WTC11 (cell line): Measurements from ENCODE around the gene TNP2. TPM values are rescaled to one million over a fixed set of nuclear protein-coding genes. Genes with fewer than 3 reads are reported as not detected.

Source experiments
- ATAC-seq: fragments of 200-7000 bp; cut with Tn5 transposase; 2 replicates; pipeline ENCODE4 v1.10.0; 2021; ENCODE audit warnings: mild to moderate bottlenecking, moderate library complexity
- CTCF ChIA-PET: fragments of 300-600 bp; sonication (Branson Sonifier 250); formaldehyde crosslinking; loops from one replicate; lab custom pipeline; 2021; ENCODE audit warnings: antibody characterized with exemption; lab: Charles Lee
- POLR2A ChIA-PET: fragments of 350-600 bp; sonication (Branson Sonifier 250); formaldehyde crosslinking; loops from one replicate; lab custom pipeline; 2021; ENCODE audit warnings: antibody characterized with exemption; lab: Charles Lee
- DNase-seq: peaks from one replicate; pipeline ENCODE4 v3.0.0; 2021; ENCODE audit warnings: low spot score
- H3K27ac Mint-ChIP-seq: 2 replicates; pipeline ENCODE4 v1.8.0; 2021; ENCODE audit warnings: mixed read lengths
- H3K27me3 Mint-ChIP-seq: 2 replicates; pipeline ENCODE4 v1.8.0; 2021; ENCODE audit warnings: low read depth, mild to moderate bottlenecking, moderate library complexity, mixed read lengths
- H3K36me3 Mint-ChIP-seq: 2 replicates; pipeline ENCODE4 v1.8.0; 2021; ENCODE audit warnings: mixed read lengths
- H3K4me1 Mint-ChIP-seq: 2 replicates; pipeline ENCODE4 v1.8.0; 2022; ENCODE audit warnings: mixed read lengths
- H3K4me3 Mint-ChIP-seq: 2 replicates; pipeline ENCODE4 v1.8.0; 2021; ENCODE audit warnings: mild to moderate bottlenecking, moderate library complexity, mixed read lengths
- H3K9me3 Mint-ChIP-seq: 2 replicates; pipeline ENCODE4 v1.8.0; 2021; ENCODE audit warnings: mixed read lengths
- ATF1 ChIP-seq: sonication (generic); formaldehyde crosslinking; IDR thresholded peaks from 2 replicates; pipeline ENCODE4 v1.8.1; 2023; ENCODE audit warnings: mild to moderate bottlenecking, moderate library complexity, missing genetic modification reagents
- CREM ChIP-seq: sonication (generic); formaldehyde crosslinking; IDR thresholded peaks from 2 replicates; pipeline ENCODE4 v1.8.1; 2022; ENCODE audit warnings: mild to moderate bottlenecking, missing genetic modification reagents, moderate library complexity
- E2F1 ChIP-seq: sonication (generic); formaldehyde crosslinking; IDR thresholded peaks from 2 replicates; pipeline ENCODE4 v1.8.0; 2022; ENCODE audit warnings: mild to moderate bottlenecking, missing genetic modification reagents
- ESRRA ChIP-seq: sonication (generic); formaldehyde crosslinking; IDR thresholded peaks from 2 replicates; pipeline ENCODE4 v1.8.1; 2022; ENCODE audit warnings: mild to moderate bottlenecking, missing genetic modification reagents, borderline replicate concordance
- FOXJ3 ChIP-seq: sonication (generic); formaldehyde crosslinking; IDR thresholded peaks from 2 replicates; pipeline ENCODE4 v1.9.0; 2021; ENCODE audit warnings: missing genetic modification reagents, mild to moderate bottlenecking, borderline replicate concordance
- HMGA2 ChIP-seq: fragments of 250-450 bp; sonication (Bioruptor Pico); IDR thresholded peaks from 2 replicates; pipeline ENCODE4 v1.4.0; 2021; ENCODE audit warnings: mild to moderate bottlenecking, moderate library complexity
- IRF1 ChIP-seq: sonication (generic); formaldehyde crosslinking; IDR thresholded peaks from 2 replicates; pipeline ENCODE4 v1.8.0; 2023; ENCODE audit warnings: missing genetic modification reagents
- IRF2 ChIP-seq: sonication (generic); formaldehyde crosslinking; IDR thresholded peaks from 2 replicates; pipeline ENCODE4 v1.8.0; 2022; ENCODE audit warnings: low read depth, missing genetic modification reagents, borderline replicate concordance
- JAZF1 ChIP-seq: fragments of 250-450 bp; sonication (Bioruptor Pico); IDR thresholded peaks from 2 replicates; pipeline ENCODE4 v1.9.0; 2021; ENCODE audit warnings: moderate library complexity, mild to moderate bottlenecking, inconsistent platforms
- MLX ChIP-seq: sonication (generic); formaldehyde crosslinking; IDR thresholded peaks from 2 replicates; pipeline ENCODE4 v1.8.1; 2023; ENCODE audit warnings: mild to moderate bottlenecking, missing genetic modification reagents, moderate library complexity
- PRDM15 ChIP-seq: sonication (generic); formaldehyde crosslinking; IDR thresholded peaks from 2 replicates; pipeline ENCODE4 v1.8.0; 2022; ENCODE audit warnings: missing genetic modification reagents
- RELA ChIP-seq: sonication (generic); formaldehyde crosslinking; IDR thresholded peaks from 2 replicates; pipeline ENCODE4 v1.8.1; 2022; ENCODE audit warnings: missing genetic modification reagents, mild to moderate bottlenecking, borderline replicate concordance
- SMAD3 ChIP-seq: sonication (generic); formaldehyde crosslinking; IDR thresholded peaks from 2 replicates; pipeline ENCODE4 v1.8.0; 2022; ENCODE audit warnings: missing genetic modification reagents, mild to moderate bottlenecking, borderline replicate concordance
- ZNF121 ChIP-seq: sonication (generic); formaldehyde crosslinking; IDR thresholded peaks from 2 replicates; pipeline ENCODE4 v1.8.0; 2023; ENCODE audit warnings: missing genetic modification reagents
- ZNF423 ChIP-seq: fragments of 250-450 bp; sonication (Bioruptor Pico); IDR thresholded peaks from 2 replicates; pipeline ENCODE4 v2.1.2; 2022; ENCODE audit warnings: mild to moderate bottlenecking, moderate library complexity
- ZNF512 ChIP-seq: sonication (generic); formaldehyde crosslinking; IDR thresholded peaks from 2 replicates; pipeline ENCODE4 v1.8.1; 2022; ENCODE audit warnings: missing genetic modification reagents, borderline replicate concordance
- total RNA-seq: library from RNA; stranded (reverse); gene quantifications from 3 replicates; pipeline ENCODE4 v1.2.3, GENCODE V29; 2021
- TF ChIP-seq, protein P1 (sequence below): sonication (generic); formaldehyde crosslinking; IDR thresholded peaks from 2 replicates; pipeline ENCODE4 v1.8.0; 2023; ENCODE audit warnings: mild to moderate bottlenecking, missing genetic modification reagents
- TF ChIP-seq, protein P2 (sequence below): sonication (generic); formaldehyde crosslinking; IDR thresholded peaks from 2 replicates; pipeline ENCODE4 v1.8.1; 2022; ENCODE audit warnings: low read depth, missing genetic modification reagents, borderline replicate concordance
- TF ChIP-seq, protein P3 (sequence below): sonication (generic); formaldehyde crosslinking; IDR thresholded peaks from 2 replicates; pipeline ENCODE4 v1.8.0; 2022; ENCODE audit warnings: mild to moderate bottlenecking, missing genetic modification reagents

The TNP2 gene
- total RNA-seq, 1 experiment from 2014 or later, result not detected

- TF ChIP-seq IRF2 (CRISPR knock-in tag), result no peak
- no peak for TF ChIP-seq MLX (CRISPR knock-in tag)
- TF ChIP-seq RELA (CRISPR knock-in tag), result no peak
- no peak for TF ChIP-seq HMGA2 (CRISPR knock-in tag)
- no peak for TF ChIP-seq ZNF423
- TF ChIP-seq SMAD3 (CRISPR knock-in tag), result no peak
- no peak for TF ChIP-seq CREM (CRISPR knock-in tag)
- no peak for TF ChIP-seq ZNF512 (CRISPR knock-in tag)
- TF ChIP-seq FOXJ3 (CRISPR knock-in tag), result no peak
- TF ChIP-seq IRF1 (CRISPR knock-in tag), result no peak
- TF ChIP-seq ATF1 (CRISPR knock-in tag), result no peak
- TF ChIP-seq, protein P1, sequence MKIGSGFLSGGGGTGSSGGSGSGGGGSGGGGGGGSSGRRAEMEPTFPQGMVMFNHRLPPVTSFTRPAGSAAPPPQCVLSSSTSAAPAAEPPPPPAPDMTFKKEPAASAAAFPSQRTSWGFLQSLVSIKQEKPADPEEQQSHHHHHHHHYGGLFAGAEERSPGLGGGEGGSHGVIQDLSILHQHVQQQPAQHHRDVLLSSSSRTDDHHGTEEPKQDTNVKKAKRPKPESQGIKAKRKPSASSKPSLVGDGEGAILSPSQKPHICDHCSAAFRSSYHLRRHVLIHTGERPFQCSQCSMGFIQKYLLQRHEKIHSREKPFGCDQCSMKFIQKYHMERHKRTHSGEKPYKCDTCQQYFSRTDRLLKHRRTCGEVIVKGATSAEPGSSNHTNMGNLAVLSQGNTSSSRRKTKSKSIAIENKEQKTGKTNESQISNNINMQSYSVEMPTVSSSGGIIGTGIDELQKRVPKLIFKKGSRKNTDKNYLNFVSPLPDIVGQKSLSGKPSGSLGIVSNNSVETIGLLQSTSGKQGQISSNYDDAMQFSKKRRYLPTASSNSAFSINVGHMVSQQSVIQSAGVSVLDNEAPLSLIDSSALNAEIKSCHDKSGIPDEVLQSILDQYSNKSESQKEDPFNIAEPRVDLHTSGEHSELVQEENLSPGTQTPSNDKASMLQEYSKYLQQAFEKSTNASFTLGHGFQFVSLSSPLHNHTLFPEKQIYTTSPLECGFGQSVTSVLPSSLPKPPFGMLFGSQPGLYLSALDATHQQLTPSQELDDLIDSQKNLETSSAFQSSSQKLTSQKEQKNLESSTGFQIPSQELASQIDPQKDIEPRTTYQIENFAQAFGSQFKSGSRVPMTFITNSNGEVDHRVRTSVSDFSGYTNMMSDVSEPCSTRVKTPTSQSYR, result no peak
- TF ChIP-seq JAZF1 (CRISPR knock-in tag), result no peak
- no peak for TF ChIP-seq ESRRA (CRISPR knock-in tag)
- TF ChIP-seq, protein P2, sequence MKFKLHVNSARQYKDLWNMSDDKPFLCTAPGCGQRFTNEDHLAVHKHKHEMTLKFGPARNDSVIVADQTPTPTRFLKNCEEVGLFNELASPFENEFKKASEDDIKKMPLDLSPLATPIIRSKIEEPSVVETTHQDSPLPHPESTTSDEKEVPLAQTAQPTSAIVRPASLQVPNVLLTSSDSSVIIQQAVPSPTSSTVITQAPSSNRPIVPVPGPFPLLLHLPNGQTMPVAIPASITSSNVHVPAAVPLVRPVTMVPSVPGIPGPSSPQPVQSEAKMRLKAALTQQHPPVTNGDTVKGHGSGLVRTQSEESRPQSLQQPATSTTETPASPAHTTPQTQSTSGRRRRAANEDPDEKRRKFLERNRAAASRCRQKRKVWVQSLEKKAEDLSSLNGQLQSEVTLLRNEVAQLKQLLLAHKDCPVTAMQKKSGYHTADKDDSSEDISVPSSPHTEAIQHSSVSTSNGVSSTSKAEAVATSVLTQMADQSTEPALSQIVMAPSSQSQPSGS (CRISPR knock-in tag), result no peak
- Mint-ChIP-seq H3K9me3 (no peaks in the 10 kb centered on the region), H3K36me3 (no peaks in the 10 kb centered on the region), H3K4me3 (no peak overlapping the region), H3K27ac (peak overlapping the region; percentile 33; the same call in 1 of the 2 replicates), H3K4me1 (peaks cover 64% of the 10 kb centered on the region), H3K27me3 (no peaks in the 10 kb centered on the region)
- DNase-seq (no peak), ATAC-seq (no peak)
- ChIA-PET POLR2A (interaction anchor here (2.9 kb wide), 1 partner anchor 55 kb away, joined by 27 read pairs; the partner anchor contains the start of gene SOCS1), CTCF (interaction anchor here (1.0 to 1.8 kb wide), 3 partner anchors 45 to 56 kb away, joined by 3 to 8 read pairs (median 4); partner anchors contain the start of gene SOCS1)
These were observed 42.0 kb upstream of the TNP2 start for GRCh38 chr16:11310997-11311561.

GRCh38 chr16:11310634-11310977 is 41.5 kb upstream of the TNP2 start:
- ChIA-PET CTCF (interaction anchor here (0.9 to 1.7 kb wide), 2 partner anchors 46 to 54 kb away, joined by 3 to 4 read pairs; no protein-coding TSS in a partner anchor), POLR2A (no interaction called here)
- H3K4me3 Mint-ChIP-seq, result no peak overlapping the region
- H3K27ac Mint-ChIP-seq, result no peak overlapping the region
- DNase-seq (no peak), ATAC-seq (no peak)
- H3K36me3 Mint-ChIP-seq, result no peaks in the 10 kb centered on the region
- peaks cover 2% of the 10 kb centered on the region; the same call in 1 of the 2 replicates for H3K9me3 Mint-ChIP-seq
- peaks cover 61% of the 10 kb centered on the region for H3K4me1 Mint-ChIP-seq
- no peaks in the 10 kb centered on the region for H3K27me3 Mint-ChIP-seq
- TF ChIP-seq PRDM15 (no peak), E2F1 (CRISPR knock-in tag) (no peak), ZNF512 (CRISPR knock-in tag) (no peak), ZNF121 (CRISPR knock-in tag) (no peak)
- TF ChIP-seq, protein P3, sequence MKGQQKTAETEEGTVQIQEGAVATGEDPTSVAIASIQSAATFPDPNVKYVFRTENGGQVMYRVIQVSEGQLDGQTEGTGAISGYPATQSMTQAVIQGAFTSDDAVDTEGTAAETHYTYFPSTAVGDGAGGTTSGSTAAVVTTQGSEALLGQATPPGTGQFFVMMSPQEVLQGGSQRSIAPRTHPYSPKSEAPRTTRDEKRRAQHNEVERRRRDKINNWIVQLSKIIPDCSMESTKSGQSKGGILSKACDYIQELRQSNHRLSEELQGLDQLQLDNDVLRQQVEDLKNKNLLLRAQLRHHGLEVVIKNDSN (CRISPR knock-in tag), result no peak
